Measurements from ENCODE around the gene UNKL.

- no peak for TF ChIP-seq CTCF (IDR thresholded peaks at IDR 0.05; ENCODE audit: low read length)
- TF ChIP-seq EZH2 (IDR thresholded peaks at IDR 0.05; ENCODE audit: borderline replicate concordance, low read length), result no peak
Measured at GRCh38 chr16:1332618-1333148, 81.8 kb downstream of the UNKL start.

Measured in OCI-LY1 (cell line).